Bone marrow (tissue), 2 donors: Measurements from ENCODE around the gene FLAD1.

Experiments used
- DNase-seq, 2 donors: peaks; one replicate each; lab custom pipeline; 2025; lab: John Stamatoyannopoulos, UW

Gene FLAD1

DNA sequence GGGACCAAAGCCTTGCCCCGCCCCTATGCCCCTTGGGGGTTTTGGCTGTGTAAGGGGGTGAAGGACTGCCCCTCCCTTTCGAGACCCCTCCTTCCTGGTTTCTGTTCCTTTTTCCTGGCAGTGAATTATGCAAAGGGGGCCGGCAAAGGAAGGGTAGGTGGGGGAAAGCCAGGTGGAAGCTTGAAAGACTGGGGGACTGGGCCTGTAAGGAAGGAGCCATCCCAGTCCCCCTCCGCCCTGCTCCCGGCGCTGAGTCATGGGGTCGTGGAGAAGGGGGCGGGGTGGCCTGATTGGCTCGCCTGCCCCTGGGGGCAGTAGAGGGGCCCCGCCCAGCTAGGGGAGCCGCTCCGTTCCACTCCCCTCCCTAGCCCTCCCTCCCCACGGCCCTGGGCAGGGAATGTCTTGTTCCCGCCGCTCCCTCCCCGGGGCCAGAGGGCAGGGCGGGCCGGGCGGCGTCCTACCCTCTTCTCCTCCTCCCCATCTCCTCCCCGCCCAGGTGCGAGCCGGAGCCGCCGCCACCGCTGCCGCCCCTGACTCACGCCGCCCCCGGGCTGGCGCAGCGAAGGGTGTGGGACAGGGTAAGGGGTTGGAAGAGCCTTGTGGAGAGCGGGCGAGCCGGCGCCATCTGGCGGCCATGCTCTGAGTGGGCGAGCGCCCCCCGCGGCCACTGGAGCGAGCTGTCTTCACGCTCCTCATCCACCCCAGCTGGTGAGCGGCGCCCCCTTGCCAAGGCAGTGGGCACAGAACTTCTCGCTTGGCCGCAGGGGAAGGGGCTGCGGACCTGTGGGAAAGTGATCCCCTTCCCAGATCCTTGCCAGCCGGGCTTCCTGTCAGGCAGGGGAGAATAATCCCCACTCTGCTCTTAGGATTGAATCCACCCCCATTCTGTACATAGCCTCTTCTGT lies 34.1 kb downstream of the FLAD1 start:
- DNase-seq = peak; percentile 59 to 73

GRCh38 chr1:155017946-155018316 lies 34.8 kb downstream of the FLAD1 start:
- no peak for DNase-seq

GRCh38 chr1:155018617-155019348 lies 35.6 kb downstream of the FLAD1 start:
- no peak for DNase-seq

- no peak for DNase-seq
Measured at GRCh38 chr1:155019377-155020245, 36.5 kb downstream of the FLAD1 start.

DNA sequence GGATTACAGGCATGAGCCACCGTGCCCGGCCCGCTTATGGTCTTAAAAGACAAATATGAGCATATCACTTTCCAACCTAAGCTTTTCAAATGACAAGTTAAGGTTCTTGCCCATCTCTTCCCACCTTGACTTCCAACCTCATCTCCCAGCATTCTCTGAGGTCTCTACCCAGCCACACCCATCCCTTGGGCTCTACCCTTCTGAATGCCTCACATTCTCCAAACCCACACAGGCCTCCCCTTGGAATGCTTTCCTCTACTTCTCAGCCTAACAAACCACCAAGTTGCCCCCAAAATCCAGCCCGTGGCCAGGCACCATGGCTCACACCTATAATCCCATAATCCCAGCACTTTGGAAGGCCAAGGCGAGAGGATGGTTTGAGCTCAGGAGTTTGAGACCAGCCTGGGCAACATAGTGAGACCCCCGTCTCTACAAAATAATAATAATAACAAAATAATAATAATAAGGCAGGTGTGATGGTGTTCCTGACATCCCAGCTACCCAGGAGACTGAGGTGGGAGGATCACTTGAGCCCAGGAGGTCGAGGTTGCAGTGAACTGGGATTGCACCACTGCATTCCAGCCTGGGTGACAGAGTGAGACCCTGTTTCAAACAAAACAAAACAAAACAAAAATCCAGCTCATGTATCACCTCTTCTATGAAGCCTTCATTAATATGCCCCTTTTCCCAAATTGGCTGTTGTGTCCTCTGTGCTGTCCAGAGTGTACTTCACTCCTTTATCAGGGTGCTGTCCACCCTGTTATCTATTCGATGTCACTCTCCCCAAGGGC lies 39.2 kb downstream of the FLAD1 start:
- no peak for DNase-seq

GRCh38 chr1:155022927-155023236 lies 39.7 kb downstream of the FLAD1 start:
- DNase-seq = no peak

DNA sequence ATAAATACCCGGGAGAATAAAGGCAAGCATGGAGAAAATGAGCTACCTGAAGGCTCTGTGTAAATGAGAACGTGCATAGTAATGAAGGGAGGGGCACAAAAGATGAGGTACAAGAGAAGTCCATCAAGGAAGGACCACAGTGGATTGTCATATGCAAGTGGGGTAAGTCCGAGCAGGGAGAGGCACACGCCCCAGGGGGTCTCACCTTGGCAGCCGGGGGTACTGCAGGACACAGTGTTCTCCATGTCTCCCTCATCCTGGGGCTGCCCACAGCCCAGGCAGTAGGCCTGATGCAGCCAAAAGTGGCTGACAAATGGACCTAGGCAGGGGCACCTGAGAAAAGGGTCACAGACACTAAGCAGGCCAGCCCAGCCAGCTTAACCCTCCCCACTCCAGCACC lies 40.5 kb downstream of the FLAD1 start:
- no peak for DNase-seq

GRCh38 chr1:155024315-155024714 lies 41.2 kb downstream of the FLAD1 start:
- DNase-seq = no peak

GRCh38 chr1:155026154-155026553 lies 43.0 kb downstream of the FLAD1 start:
- no peak for DNase-seq

- no peak for DNase-seq
Measured at GRCh38 chr1:155026588-155026987, 43.4 kb downstream of the FLAD1 start.

GRCh38 chr1:155029513-155030242 lies 46.5 kb downstream of the FLAD1 start:
- DNase-seq = no peak

DNA sequence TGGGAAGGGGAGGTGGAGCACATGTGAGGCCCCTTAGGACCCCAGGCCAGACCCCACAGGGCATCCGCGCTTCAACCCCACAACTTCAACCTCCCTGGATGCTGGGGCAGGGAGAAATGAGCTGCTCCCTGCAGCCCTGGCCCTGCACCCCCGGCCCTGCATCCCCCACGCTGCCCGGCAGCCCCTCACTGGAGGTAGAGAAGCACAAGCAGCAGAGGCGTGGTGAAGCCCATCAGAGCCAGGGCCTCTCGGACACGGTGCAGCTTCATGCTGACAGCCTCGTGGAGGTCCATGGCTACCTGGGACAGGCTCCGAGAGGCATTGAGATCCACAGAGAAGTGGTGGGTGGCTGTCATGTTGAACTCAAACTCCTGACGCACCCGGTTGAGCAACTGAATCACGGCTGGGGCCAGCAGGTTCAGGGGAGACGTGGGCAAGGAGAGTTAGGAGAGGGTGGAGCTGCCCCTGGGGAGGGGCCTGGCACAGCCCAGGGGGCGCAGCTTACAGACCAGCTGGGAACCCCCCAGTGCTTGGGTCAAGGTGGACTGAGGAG lies 47.2 kb downstream of the FLAD1 start:
- no peak for DNase-seq

DNA sequence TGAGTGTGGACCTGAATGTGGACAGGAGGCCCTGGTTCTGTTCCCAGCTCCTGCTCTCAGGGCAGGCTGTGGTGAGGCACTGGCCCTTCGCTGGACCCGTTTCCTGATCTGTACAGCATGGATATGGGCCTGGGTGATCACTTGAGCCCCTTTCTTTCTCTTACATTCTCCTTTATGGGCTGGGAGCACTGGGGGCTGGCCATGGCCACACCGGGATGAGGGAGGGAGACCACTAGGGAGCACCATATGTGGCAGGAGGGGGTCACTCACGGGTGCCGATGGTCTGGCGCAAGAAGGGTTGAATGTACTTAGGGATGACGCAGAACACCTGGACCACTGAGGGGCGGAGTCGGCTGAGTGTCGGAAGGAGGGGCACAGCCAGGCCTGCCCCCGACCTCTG lies 47.8 kb downstream of the FLAD1 start:
- DNase-seq = no peak

GRCh38 chr1:155032886-155033285 lies 49.7 kb downstream of the FLAD1 start:
- no peak for DNase-seq

DNA sequence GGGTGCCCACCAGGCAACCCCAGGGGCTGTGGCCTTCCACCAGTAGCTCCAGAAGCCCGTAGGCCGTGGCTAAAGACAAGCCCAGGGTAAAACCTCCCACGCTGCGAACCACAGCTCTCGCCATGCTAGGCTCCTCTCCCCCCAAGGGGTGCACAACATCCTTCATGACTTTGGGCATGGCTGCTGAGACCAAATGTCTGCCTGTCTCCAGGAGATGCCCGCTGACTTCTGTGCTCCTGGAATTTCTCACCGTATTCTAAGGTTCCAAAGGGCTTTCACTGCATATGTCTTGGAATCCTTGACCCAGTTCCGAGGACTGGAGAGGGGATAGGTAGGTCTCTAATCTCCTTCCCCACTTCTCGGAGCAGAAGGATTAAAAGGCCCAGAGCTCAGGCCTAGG lies 50.4 kb downstream of the FLAD1 start, which contains the start of the genes DCST1 and DCST2:
Gene DCST1, plus strand, starts transcription at position 301 of the 400 bp plus-strand sequence. CDS start 213 bp downstream, outside the sequence.
Gene DCST2, minus strand, starts transcription at position 258 of the 400 bp plus-strand sequence. Its CDS starts 80 bp downstream, at position 178.
- DNase-seq = no peak

GRCh38 chr1:155034318-155035208 lies 51.4 kb downstream of the FLAD1 start:
- no peak for DNase-seq

DNA sequence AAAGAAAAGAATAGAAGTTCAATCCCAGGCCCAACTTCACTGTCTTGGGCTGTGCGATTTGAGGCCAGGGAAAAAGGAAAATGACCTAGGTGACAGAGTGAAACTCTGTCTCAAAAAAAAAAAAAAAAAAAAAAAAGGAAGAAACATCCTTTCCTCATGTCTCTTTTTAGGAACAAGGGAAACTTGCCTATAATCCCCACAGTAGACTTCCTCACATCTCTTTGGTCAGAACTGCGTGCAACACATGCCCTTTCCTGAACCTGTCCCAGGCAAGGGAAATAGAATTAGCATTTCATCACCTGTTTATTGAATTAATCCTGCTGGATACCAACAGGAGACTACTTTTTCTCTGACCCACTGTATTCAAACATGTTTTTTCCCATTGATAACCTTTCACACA lies 52.8 kb downstream of the FLAD1 start:
- no peak for DNase-seq

- DNase-seq = no peak
Measured at GRCh38 chr1:155037043-155037442, 53.9 kb downstream of the FLAD1 start.

- DNase-seq = no peak
Measured at GRCh38 chr1:155037851-155038441, 54.8 kb downstream of the FLAD1 start.
